HepG2 (cell line): Measurements from ENCODE around the gene PFN4. TPM values are rescaled to one million over a fixed set of nuclear protein-coding genes. Genes with fewer than 3 reads are reported as not detected.
A peak's percentile ranks its signal among the peaks of the same experiment; 100 is the strongest.

Source experiments
- AKNA ChIP-seq: sonication (generic); formaldehyde crosslinking; IDR thresholded peaks from 2 replicates; pipeline ENCODE4 v1.4.0; 2020; ENCODE audit warnings: missing genetic modification reagents, borderline replicate concordance
- HHEX ChIP-seq: IDR thresholded peaks from 2 replicates; pipeline ENCODE4 v1.6.1; 2016; ENCODE audit warnings: control low read depth
- RCOR2 ChIP-seq: IDR thresholded peaks from 2 replicates; pipeline ENCODE4 v1.6.1; 2016; ENCODE audit warnings: missing biosample characterization, missing genetic modification reagents
- SMARCC2 ChIP-seq: fragments of 450-650 bp; IDR thresholded peaks from 2 replicates; pipeline ENCODE4 v1.6.1; 2017; ENCODE audit warnings: antibody characterized with exemption, mild to moderate bottlenecking
- SP5 ChIP-seq: IDR thresholded peaks from 2 replicates; pipeline ENCODE4 v1.6.1; 2016; ENCODE audit warnings: low read depth, borderline replicate concordance
- SRF ChIP-seq: IDR thresholded peaks from 2 replicates; pipeline ENCODE4 v1.6.1; 2011; ENCODE audit warnings: mild to moderate bottlenecking, low read depth, low read length, moderate library complexity
- STAG1 ChIP-seq: sonication (generic); formaldehyde crosslinking; IDR thresholded peaks from 2 replicates; pipeline ENCODE4 v1.4.0; 2020; ENCODE audit warnings: missing genetic modification reagents
- ZNF281 ChIP-seq: sonication (generic); formaldehyde crosslinking; IDR thresholded peaks from 2 replicates; pipeline ENCODE4 v1.4.0; 2020; ENCODE audit warnings: missing genetic modification reagents, borderline replicate concordance
- ZNF557 ChIP-seq: sonication (generic); formaldehyde crosslinking; IDR thresholded peaks from 2 replicates; pipeline ENCODE4 v1.4.0; 2020; ENCODE audit warnings: missing genetic modification reagents
- polyA plus RNA-seq, 8 experiments: library from polyadenylated mRNA; depleted of rRNA in 3 of 8; stranded (reverse) in 7 of 8; unstranded in 1 of 8; fragments of >200 nt; fragmentation: Illumina TruSeq in 4 of 8; extraction: Trizol in 4 of 8; gene quantifications; 2 replicates each; pipeline versions ENCODE4 v1.2.1 to v1.2.3, GENCODE V29; 2011 to 2016; ENCODE audit warnings: low read depth in 4 of 8, missing spikeins in 1 of 8, mixed read lengths in 1 of 8; ENCODE audit not compliant: insufficient read depth in 1 of 8
- total RNA-seq, 5 experiments: library from RNA; depleted of rRNA; stranded (reverse); fragments of >200 nt; fragmentation: Illumina TruSeq; extraction: Trizol; gene quantifications; 2 replicates each; pipeline ENCODE4 v1.2.3, GENCODE V29; 2016; ENCODE audit warnings: low read depth in 1 of 5
- TF ChIP-seq, protein P1 (sequence below): sonication (generic); formaldehyde crosslinking; IDR thresholded peaks from 2 replicates; pipeline ENCODE4 v1.5.1; 2020; ENCODE audit warnings: mild to moderate bottlenecking, missing genetic modification reagents, moderate library complexity
- TF ChIP-seq, protein P2 (sequence below): IDR thresholded peaks from 2 replicates; pipeline ENCODE4 v1.6.1; 2012; ENCODE audit warnings: low read length, improper control_type of control experiment

PFN4 gene
- total and polyA plus RNA-seq, 2 of the 13 experiments (the other 11 are each of a cell fraction or from before 2014, with no cell fraction given) = 0.12 to 0.20 TPM

DNA sequence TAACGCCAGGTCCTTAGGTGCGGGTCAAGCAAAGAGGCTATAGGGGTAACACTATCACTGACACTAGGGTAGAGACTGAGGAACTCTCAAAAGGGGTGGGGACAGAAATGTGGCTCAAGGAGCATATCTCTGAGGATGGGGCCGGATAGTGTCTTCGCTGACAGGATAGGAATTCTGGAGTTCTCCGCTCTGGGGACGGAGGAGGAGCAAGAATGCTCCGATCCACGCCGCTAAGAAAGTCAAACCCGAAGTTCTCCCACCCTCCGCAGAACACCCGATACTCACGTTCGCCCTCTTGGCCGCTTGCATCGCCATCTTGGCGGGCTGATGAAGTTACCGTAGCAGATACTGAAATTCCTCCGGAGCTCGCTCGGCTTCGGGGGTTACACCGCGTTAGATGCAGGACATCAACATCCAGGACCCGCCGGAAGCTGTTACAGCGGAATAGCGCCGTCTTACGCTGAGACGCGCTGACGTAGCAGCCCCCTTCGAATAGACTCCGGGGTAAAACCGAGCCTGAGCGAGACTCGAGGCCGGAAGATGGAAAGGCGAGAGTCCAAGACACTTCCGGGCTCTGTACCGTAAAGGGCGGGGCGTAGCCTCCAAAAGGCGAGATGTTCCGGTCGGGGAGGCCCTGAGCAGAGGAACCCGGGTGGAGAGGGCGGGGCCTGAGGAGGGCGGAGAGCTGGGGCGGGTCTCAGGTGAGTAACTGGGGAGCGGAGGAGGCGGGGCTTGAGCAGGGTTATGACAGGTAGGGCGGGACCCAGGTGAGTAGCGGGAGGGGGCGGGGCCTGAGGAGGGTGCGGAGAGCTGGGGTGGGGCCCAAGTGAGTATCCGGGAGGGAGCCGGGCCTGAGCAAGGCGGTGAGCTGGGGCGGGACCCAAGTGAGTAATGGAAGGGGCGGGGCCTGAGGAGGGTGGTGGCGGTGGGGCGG, 47.0 kb downstream of the PFN4 start, which contains the start of gene SF3B6 (continued):
- TF ChIP-seq SMARCC2 (no peak), RCOR2 (CRISPR knock-in tag) (peak; percentile 86), ZNF281 (CRISPR knock-in tag) (peak; percentile 65), SRF (peak; percentile 99), SP5 (CRISPR knock-in tag) (peak; percentile 78; the same call in 1 of the 2 replicates), HHEX (CRISPR knock-in tag) (no peak), STAG1 (no peak; the same call in 1 of the 2 replicates), ZNF557 (0 out of 2 replicates have a peak, but pooled peaks have one; percentile 20), AKNA (no peak)
- TF ChIP-seq, protein P1, sequence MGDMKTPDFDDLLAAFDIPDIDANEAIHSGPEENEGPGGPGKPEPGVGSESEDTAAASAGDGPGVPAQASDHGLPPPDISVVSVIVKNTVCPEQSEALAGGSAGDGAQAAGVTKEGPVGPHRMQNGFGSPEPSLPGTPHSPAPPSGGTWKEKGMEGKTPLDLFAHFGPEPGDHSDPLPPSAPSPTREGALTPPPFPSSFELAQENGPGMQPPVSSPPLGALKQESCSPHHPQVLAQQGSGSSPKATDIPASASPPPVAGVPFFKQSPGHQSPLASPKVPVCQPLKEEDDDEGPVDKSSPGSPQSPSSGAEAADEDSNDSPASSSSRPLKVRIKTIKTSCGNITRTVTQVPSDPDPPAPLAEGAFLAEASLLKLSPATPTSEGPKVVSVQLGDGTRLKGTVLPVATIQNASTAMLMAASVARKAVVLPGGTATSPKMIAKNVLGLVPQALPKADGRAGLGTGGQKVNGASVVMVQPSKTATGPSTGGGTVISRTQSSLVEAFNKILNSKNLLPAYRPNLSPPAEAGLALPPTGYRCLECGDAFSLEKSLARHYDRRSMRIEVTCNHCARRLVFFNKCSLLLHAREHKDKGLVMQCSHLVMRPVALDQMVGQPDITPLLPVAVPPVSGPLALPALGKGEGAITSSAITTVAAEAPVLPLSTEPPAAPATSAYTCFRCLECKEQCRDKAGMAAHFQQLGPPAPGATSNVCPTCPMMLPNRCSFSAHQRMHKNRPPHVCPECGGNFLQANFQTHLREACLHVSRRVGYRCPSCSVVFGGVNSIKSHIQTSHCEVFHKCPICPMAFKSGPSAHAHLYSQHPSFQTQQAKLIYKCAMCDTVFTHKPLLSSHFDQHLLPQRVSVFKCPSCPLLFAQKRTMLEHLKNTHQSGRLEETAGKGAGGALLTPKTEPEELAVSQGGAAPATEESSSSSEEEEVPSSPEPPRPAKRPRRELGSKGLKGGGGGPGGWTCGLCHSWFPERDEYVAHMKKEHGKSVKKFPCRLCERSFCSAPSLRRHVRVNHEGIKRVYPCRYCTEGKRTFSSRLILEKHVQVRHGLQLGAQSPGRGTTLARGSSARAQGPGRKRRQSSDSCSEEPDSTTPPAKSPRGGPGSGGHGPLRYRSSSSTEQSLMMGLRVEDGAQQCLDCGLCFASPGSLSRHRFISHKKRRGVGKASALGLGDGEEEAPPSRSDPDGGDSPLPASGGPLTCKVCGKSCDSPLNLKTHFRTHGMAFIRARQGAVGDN = peak; percentile 97
- TF ChIP-seq, protein P2, sequence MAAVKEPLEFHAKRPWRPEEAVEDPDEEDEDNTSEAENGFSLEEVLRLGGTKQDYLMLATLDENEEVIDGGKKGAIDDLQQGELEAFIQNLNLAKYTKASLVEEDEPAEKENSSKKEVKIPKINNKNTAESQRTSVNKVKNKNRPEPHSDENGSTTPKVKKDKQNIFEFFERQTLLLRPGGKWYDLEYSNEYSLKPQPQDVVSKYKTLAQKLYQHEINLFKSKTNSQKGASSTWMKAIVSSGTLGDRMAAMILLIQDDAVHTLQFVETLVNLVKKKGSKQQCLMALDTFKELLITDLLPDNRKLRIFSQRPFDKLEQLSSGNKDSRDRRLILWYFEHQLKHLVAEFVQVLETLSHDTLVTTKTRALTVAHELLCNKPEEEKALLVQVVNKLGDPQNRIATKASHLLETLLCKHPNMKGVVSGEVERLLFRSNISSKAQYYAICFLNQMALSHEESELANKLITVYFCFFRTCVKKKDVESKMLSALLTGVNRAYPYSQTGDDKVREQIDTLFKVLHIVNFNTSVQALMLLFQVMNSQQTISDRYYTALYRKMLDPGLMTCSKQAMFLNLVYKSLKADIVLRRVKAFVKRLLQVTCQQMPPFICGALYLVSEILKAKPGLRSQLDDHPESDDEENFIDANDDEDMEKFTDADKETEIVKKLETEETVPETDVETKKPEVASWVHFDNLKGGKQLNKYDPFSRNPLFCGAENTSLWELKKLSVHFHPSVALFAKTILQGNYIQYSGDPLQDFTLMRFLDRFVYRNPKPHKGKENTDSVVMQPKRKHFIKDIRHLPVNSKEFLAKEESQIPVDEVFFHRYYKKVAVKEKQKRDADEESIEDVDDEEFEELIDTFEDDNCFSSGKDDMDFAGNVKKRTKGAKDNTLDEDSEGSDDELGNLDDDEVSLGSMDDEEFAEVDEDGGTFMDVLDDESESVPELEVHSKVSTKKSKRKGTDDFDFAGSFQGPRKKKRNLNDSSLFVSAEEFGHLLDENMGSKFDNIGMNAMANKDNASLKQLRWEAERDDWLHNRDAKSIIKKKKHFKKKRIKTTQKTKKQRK = no peak
